Activated T-helper 2 cell treated with anti-CD3 and anti-CD28 coated beads, Interferon-gamma antibody, Interleukin-2, Interleukin-4, amounts not matched to agents 10 μg/mL and 5 μg/mL and 100 μg/mL, durations not matched to agents 14 hours and 24 hours and 36 hours (primary cell): ENCODE data around the gene ME1. TPM values are rescaled to one million over a fixed set of nuclear protein-coding genes. Genes with fewer than 3 reads are reported as not detected.
"Not testable (repeated sequence)": the region's sequence is repeated elsewhere in the genome, so short reads cannot be mapped to it uniquely, and the experiment has no call there.

Experiments used
- DNase-seq: peaks from one replicate; pipeline ENCODE4 v3.0.0; 2021; ENCODE audit warnings: low spot score
- H3K27ac Mint-ChIP-seq: one replicate; pipeline ENCODE4 v1.8.0; 2021; ENCODE audit warnings: mixed read lengths
- H3K27me3 Mint-ChIP-seq: one replicate; pipeline ENCODE4 v1.8.0; 2021; ENCODE audit warnings: low read depth, mixed read lengths
- H3K36me3 Mint-ChIP-seq: one replicate; pipeline ENCODE4 v1.8.0; 2021; ENCODE audit warnings: low read depth, mixed read lengths
- H3K4me1 Mint-ChIP-seq: one replicate; pipeline ENCODE4 v1.8.0; 2021; ENCODE audit warnings: low read depth, mixed read lengths
- H3K4me3 Mint-ChIP-seq: one replicate; pipeline ENCODE4 v1.8.0; 2021; ENCODE audit warnings: low read depth, mild to moderate bottlenecking, moderate library complexity, mixed read lengths
- H3K9me3 Mint-ChIP-seq: one replicate; pipeline ENCODE4 v1.8.0; 2021; ENCODE audit warnings: mixed read lengths
- intact Hi-C: fragments of 100-400 bp; cut with micrococcal nuclease; formaldehyde crosslinking; loops from one replicate; pipeline ENCODE4 v1.15.1; 2023
- total RNA-seq: library from RNA; stranded (reverse); gene quantifications from 2 replicates; pipeline ENCODE4 v1.2.3, GENCODE V29; 2022

ME1 gene
- total RNA-seq, 1 donor from 2014 or later = not detected

- no peaks in the 10 kb centered on the region for H3K4me1 Mint-ChIP-seq
- H3K9me3 Mint-ChIP-seq = no peaks in the 10 kb centered on the region
- no peak for DNase-seq
- no peaks in the 10 kb centered on the region for H3K27me3 Mint-ChIP-seq
- no peak overlapping the region for H3K4me3 Mint-ChIP-seq
- H3K27ac Mint-ChIP-seq = no peak overlapping the region
- H3K36me3 Mint-ChIP-seq = no peaks in the 10 kb centered on the region
- intact Hi-C loops = no loop called here
Measured at GRCh38 chr6:83368577-83368976, 62.3 kb downstream of the ME1 start.

- no peak overlapping the region for H3K27ac Mint-ChIP-seq
- no peaks in the 10 kb centered on the region for H3K27me3 Mint-ChIP-seq
- intact Hi-C loops = no loop called here
- no peaks in the 10 kb centered on the region for H3K4me1 Mint-ChIP-seq
- no peaks in the 10 kb centered on the region for H3K9me3 Mint-ChIP-seq
- DNase-seq = no peak
- no peaks in the 10 kb centered on the region for H3K36me3 Mint-ChIP-seq
- H3K4me3 Mint-ChIP-seq = no peak overlapping the region
Measured at GRCh38 chr6:83367104-83367503, 63.7 kb downstream of the ME1 start.

GRCh38 chr6:83365931-83366330 lies 64.9 kb downstream of the ME1 start:
- Mint-ChIP-seq H3K4me3 (no peak overlapping the region), H3K27me3 (no peaks in the 10 kb centered on the region), H3K4me1 (no peaks in the 10 kb centered on the region), H3K27ac (no peak overlapping the region), H3K36me3 (no peaks in the 10 kb centered on the region), H3K9me3 (no peaks in the 10 kb centered on the region)
- intact Hi-C loops = no loop called here
- no peak for DNase-seq

GRCh38 chr6:83362349-83362748 lies 68.5 kb downstream of the ME1 start:
- H3K4me3 Mint-ChIP-seq, H3K4me1 Mint-ChIP-seq, intact Hi-C loops, H3K9me3 Mint-ChIP-seq, H3K36me3 Mint-ChIP-seq, H3K27me3 Mint-ChIP-seq, H3K27ac Mint-ChIP-seq, DNase-seq: not testable (repeated sequence)

GRCh38 chr6:83359638-83360037 lies 71.2 kb downstream of the ME1 start:
- no peak for DNase-seq
- H3K4me1 Mint-ChIP-seq = no peaks in the 10 kb centered on the region
- intact Hi-C loops = no loop called here
- no peaks in the 10 kb centered on the region for H3K36me3 Mint-ChIP-seq
- no peak overlapping the region for H3K27ac Mint-ChIP-seq
- H3K27me3 Mint-ChIP-seq = no peaks in the 10 kb centered on the region
- H3K4me3 Mint-ChIP-seq = no peak overlapping the region
- no peaks in the 10 kb centered on the region for H3K9me3 Mint-ChIP-seq

- no peaks in the 10 kb centered on the region for H3K27me3 Mint-ChIP-seq
- intact Hi-C loops = no loop called here
- H3K36me3 Mint-ChIP-seq = no peaks in the 10 kb centered on the region
- no peak overlapping the region for H3K27ac Mint-ChIP-seq
- H3K4me3 Mint-ChIP-seq = no peak overlapping the region
- no peaks in the 10 kb centered on the region for H3K9me3 Mint-ChIP-seq
- DNase-seq = no peak
- H3K4me1 Mint-ChIP-seq = no peaks in the 10 kb centered on the region
Measured at GRCh38 chr6:83354747-83355146, 76.1 kb downstream of the ME1 start.

GRCh38 chr6:83352424-83353061 lies 78.3 kb downstream of the ME1 start:
- intact Hi-C loops = no loop called here
- no peaks in the 10 kb centered on the region for H3K4me1 Mint-ChIP-seq
- H3K27me3 Mint-ChIP-seq = no peaks in the 10 kb centered on the region
- no peak overlapping the region for H3K4me3 Mint-ChIP-seq
- H3K9me3 Mint-ChIP-seq = no peaks in the 10 kb centered on the region
- no peaks in the 10 kb centered on the region for H3K36me3 Mint-ChIP-seq
- no peak for DNase-seq
- no peak overlapping the region for H3K27ac Mint-ChIP-seq

GRCh38 chr6:83343121-83343520 lies 87.7 kb downstream of the ME1 start:
- H3K27ac Mint-ChIP-seq = no peak overlapping the region
- H3K4me1 Mint-ChIP-seq = no peaks in the 10 kb centered on the region
- H3K9me3 Mint-ChIP-seq = no peaks in the 10 kb centered on the region
- no peak overlapping the region for H3K4me3 Mint-ChIP-seq
- no peaks in the 10 kb centered on the region for H3K27me3 Mint-ChIP-seq
- intact Hi-C loops = no loop called here
- H3K36me3 Mint-ChIP-seq = no peaks in the 10 kb centered on the region
- no peak for DNase-seq

GRCh38 chr6:83341765-83342164 lies 89.1 kb downstream of the ME1 start:
- DNase-seq = no peak
- no peaks in the 10 kb centered on the region for H3K4me1 Mint-ChIP-seq
- no peak overlapping the region for H3K4me3 Mint-ChIP-seq
- H3K27me3 Mint-ChIP-seq = no peaks in the 10 kb centered on the region
- no peak overlapping the region for H3K27ac Mint-ChIP-seq
- intact Hi-C loops = no loop called here
- no peaks in the 10 kb centered on the region for H3K9me3 Mint-ChIP-seq
- no peaks in the 10 kb centered on the region for H3K36me3 Mint-ChIP-seq

- H3K4me3 Mint-ChIP-seq, DNase-seq, H3K27me3 Mint-ChIP-seq, H3K4me1 Mint-ChIP-seq, H3K9me3 Mint-ChIP-seq, intact Hi-C loops, H3K36me3 Mint-ChIP-seq, H3K27ac Mint-ChIP-seq: not testable (repeated sequence)
Measured at GRCh38 chr6:83333916-83334315, 96.9 kb downstream of the ME1 start.

- intact Hi-C loops = no loop called here
- H3K9me3 Mint-ChIP-seq = no peaks in the 10 kb centered on the region
Measured at GRCh38 chr6:83333500-83333899, 97.4 kb downstream of the ME1 start.

GRCh38 chr6:83314693-83315092 lies 116.2 kb downstream of the ME1 start:
- Mint-ChIP-seq H3K27ac (no peak overlapping the region), H3K27me3 (peaks cover 4% of the 10 kb centered on the region), H3K4me1 (peaks cover 6% of the 10 kb centered on the region), H3K36me3 (no peaks in the 10 kb centered on the region), H3K9me3 (no peaks in the 10 kb centered on the region), H3K4me3 (no peak overlapping the region)
- intact Hi-C loops = no loop called here
- no peak for DNase-seq

More at GRCh38 chr6:83333500-83333899, 97.4 kb downstream of the ME1 start:
- no peaks in the 10 kb centered on the region for H3K36me3 Mint-ChIP-seq
- H3K27me3 Mint-ChIP-seq = no peaks in the 10 kb centered on the region
- H3K4me1 Mint-ChIP-seq = no peaks in the 10 kb centered on the region
- no peak for DNase-seq
- no peak overlapping the region for H3K27ac Mint-ChIP-seq
- no peak overlapping the region for H3K4me3 Mint-ChIP-seq

- H3K9me3 Mint-ChIP-seq = no peaks in the 10 kb centered on the region
- H3K27ac Mint-ChIP-seq = no peak overlapping the region
- no peak overlapping the region for H3K4me3 Mint-ChIP-seq
- peaks cover 4% of the 10 kb centered on the region for H3K27me3 Mint-ChIP-seq
- no peak for DNase-seq
- H3K36me3 Mint-ChIP-seq = no peaks in the 10 kb centered on the region
- intact Hi-C loops = no loop called here
- H3K4me1 Mint-ChIP-seq = peaks cover 6% of the 10 kb centered on the region
Measured at GRCh38 chr6:83313882-83314281, 117.0 kb downstream of the ME1 start.

GRCh38 chr6:83311231-83311630 lies 119.6 kb downstream of the ME1 start:
- Mint-ChIP-seq H3K27me3 (peaks cover 6% of the 10 kb centered on the region), H3K27ac (no peak overlapping the region), H3K36me3 (no peaks in the 10 kb centered on the region), H3K9me3 (no peaks in the 10 kb centered on the region), H3K4me1 (peaks cover 6% of the 10 kb centered on the region), H3K4me3 (no peak overlapping the region)
- intact Hi-C loops = no loop called here
- no peak for DNase-seq
